ENCODE measurements around the gene RALB. TPM values are rescaled to one million over a fixed set of nuclear protein-coding genes. Genes with fewer than 3 reads are reported as not detected.
A peak's percentile ranks its signal among the peaks of the same experiment; 100 is the strongest.

Gene RALB
- polyA plus RNA-seq, 1 of the 3 experiments (the other 2 are of a cell fraction), result 37.2 TPM

DNA sequence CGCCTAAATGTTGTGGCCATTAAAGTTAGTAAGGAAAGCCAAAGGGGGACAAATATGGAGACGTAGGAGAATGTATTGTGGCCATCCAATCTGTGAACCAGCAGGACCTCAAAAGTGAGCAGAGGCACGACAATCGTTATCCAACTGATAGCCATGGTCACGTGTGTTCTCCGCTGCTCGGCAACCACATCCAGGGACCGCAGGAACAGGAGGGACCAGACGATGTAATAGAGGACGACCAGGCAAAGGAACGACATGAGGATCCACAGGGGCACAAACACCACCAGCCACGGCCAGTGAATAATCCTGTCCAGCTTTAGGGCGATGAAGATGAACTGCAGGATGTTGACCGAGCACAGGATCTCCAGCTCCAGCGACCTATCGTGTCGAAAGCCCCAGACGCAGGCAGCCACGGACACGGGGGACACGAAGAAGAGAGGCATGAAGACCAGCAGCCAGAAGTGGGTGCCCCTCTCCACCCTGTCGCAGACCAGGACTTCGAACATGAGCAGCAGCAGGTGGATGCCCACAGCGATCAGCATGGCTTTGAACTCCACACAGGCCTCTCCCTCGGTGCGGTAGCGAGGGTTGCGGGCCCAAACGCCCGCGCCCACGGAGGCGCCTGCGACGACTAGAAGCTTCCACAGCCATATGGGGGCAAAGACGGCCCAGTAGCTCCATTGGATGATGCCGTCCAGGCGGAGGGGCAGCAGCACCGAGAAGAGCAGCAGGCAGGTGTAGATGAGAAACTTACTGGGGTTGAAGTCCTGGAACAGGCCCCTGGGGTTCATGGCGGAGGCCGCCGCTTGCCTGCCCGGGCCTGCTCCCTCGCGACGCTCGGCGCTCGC is 30.2 kb upstream of the RALB start (continued):
- TF ChIP-seq, protein P1, sequence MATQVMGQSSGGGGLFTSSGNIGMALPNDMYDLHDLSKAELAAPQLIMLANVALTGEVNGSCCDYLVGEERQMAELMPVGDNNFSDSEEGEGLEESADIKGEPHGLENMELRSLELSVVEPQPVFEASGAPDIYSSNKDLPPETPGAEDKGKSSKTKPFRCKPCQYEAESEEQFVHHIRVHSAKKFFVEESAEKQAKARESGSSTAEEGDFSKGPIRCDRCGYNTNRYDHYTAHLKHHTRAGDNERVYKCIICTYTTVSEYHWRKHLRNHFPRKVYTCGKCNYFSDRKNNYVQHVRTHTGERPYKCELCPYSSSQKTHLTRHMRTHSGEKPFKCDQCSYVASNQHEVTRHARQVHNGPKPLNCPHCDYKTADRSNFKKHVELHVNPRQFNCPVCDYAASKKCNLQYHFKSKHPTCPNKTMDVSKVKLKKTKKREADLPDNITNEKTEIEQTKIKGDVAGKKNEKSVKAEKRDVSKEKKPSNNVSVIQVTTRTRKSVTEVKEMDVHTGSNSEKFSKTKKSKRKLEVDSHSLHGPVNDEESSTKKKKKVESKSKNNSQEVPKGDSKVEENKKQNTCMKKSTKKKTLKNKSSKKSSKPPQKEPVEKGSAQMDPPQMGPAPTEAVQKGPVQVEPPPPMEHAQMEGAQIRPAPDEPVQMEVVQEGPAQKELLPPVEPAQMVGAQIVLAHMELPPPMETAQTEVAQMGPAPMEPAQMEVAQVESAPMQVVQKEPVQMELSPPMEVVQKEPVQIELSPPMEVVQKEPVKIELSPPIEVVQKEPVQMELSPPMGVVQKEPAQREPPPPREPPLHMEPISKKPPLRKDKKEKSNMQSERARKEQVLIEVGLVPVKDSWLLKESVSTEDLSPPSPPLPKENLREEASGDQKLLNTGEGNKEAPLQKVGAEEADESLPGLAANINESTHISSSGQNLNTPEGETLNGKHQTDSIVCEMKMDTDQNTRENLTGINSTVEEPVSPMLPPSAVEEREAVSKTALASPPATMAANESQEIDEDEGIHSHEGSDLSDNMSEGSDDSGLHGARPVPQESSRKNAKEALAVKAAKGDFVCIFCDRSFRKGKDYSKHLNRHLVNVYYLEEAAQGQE (IDR thresholded peaks at IDR 0.05; ENCODE audit: low read depth, low read length), result no peak
- TF ChIP-seq RXRA (IDR thresholded peaks at IDR 0.05; ENCODE audit: borderline replicate concordance, low read depth) (no peak), YY1 (IDR thresholded peaks at IDR 0.05; ENCODE audit: low read depth) (no peak), TAF1 (IDR thresholded peaks at IDR 0.05; ENCODE audit: borderline replicate concordance, low read depth, low read length) (no peak)

DNA sequence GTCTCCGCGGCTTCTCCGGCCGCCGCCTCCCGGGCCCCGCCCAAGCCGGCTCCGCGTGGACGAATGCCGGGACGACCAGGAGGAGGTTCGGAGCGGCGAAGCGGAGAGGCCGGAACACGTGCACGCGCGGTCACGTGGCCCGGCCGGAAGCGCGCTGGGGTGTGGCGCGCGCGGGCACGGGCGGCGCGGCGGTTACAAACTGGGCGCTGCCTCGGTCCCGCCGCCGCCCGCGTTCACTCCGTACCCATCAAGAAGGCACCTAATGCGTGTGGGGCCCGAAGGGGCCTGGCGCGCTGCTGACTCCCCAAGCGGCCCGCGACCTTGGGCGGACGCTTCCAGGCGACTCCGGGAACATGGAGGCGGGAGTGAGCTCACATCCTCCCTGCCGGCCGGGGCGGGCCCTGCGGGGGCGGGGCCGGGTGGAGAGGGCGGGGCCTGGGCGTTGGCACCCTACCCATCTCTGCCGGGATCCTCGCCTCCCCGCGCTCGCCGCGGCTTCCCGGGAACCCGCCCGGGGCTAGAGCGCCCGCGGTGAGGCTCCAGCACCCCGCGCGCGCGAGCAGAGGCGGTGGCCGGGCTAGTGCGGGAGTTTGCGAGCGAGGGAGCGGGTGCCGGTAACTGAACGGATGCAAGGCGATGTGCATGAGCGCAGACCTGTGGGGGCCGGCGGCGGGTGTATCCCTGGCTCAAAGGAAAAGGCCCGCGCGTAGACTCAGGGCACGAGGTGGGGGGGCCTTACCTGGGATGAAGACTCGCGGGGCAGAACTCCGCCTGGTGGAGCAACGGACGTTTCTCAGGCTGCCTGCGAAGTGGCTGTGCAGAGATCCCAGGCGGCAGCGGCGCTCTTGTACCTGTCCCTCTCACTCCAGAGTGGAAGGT is 29.4 kb upstream of the RALB start, which contains the start of gene TMEM185B:
Gene TMEM185B, minus strand, starts transcription at position 367 of the 879 bp plus-strand sequence. CDS start 424 bp downstream, outside the sequence.
- no peaks in the 10 kb centered on the region for H3K9me2 ChIP-seq
- peak within 1 kb of the TSS; percentile 68 to 84 for H3K27ac ChIP-seq (ENCODE audit: low read depth in 2 of 2, low read length in 1 of 2)
- H3K4me1 ChIP-seq (ENCODE audit: control insufficient read depth in 1 of 2, insufficient read depth in 2 of 2, low read depth in 1 of 2, low read length in 1 of 2), result peaks cover 23 to 33% of the 10 kb centered on the region in 2 experiments; a peak in 3 of 4 replicates
- peaks cover 11 to 26% of the 10 kb centered on the region in 2 experiments for H3K36me3 ChIP-seq (replicated peaks in 1 of 2; ENCODE audit: control insufficient read depth in 1 of 2, insufficient read depth in 2 of 2, low read length in 1 of 2)
- H2AFZ ChIP-seq (ENCODE audit: low read depth), result peak within 1 kb of the TSS; percentile 91
- H3K9ac ChIP-seq, result peak within 1 kb of the TSS; percentile 82
- peak within 1 kb of the TSS; percentile 69 to 84 for H3K4me3 ChIP-seq (ENCODE audit: low read depth in 2 of 2, low read length in 1 of 2)
- H3K4me2 ChIP-seq, result peak within 1 kb of the TSS; percentile 97
- peak; percentile 100 for DNase-seq
- 0% methylated on average over 29 of the region's 108 CpGs for WGBS (ENCODE audit: low lambda C conversion rate)
- no peaks in the 10 kb centered on the region for H3K9me3 ChIP-seq
- CTCF ChIA-PET, result interaction anchor here (0.7 to 2.0 kb wide), 3 partner anchors 14 to 90 kb away, joined by 3 to 4 read pairs (median 3); no protein-coding TSS in a partner anchor
- H4K20me1 ChIP-seq (ENCODE audit: insufficient read depth), result no peaks in the 10 kb centered on the region
- no peaks in the 10 kb centered on the region for H3K27me3 ChIP-seq (ENCODE audit: insufficient read depth)
- H3F3A ChIP-seq (replicated peaks; ENCODE audit: insufficient read depth), result no peaks in the 10 kb centered on the region
- POLR2A ChIA-PET, result interaction anchor here (0.6 kb wide), 1 partner anchor 9 kb away, joined by 4 read pairs; no protein-coding TSS in a partner anchor
- peaks cover 23% of the 10 kb centered on the region for H3K79me2 ChIP-seq (ENCODE audit: insufficient read depth)
- TF ChIP-seq, protein P1 (IDR thresholded peaks at IDR 0.05; ENCODE audit: low read depth, low read length), result no peak
- peak; percentile 58; the same call in 1 of the 2 replicates for TF ChIP-seq MXI1 (IDR thresholded peaks at IDR 0.05; ENCODE audit: low read depth, low read length)
- TF ChIP-seq, protein P2, sequence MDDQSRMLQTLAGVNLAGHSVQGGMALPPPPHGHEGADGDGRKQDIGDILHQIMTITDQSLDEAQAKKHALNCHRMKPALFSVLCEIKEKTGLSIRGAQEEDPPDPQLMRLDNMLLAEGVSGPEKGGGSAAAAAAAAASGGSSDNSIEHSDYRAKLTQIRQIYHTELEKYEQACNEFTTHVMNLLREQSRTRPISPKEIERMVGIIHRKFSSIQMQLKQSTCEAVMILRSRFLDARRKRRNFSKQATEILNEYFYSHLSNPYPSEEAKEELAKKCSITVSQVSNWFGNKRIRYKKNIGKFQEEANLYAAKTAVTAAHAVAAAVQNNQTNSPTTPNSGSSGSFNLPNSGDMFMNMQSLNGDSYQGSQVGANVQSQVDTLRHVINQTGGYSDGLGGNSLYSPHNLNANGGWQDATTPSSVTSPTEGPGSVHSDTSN (IDR thresholded peaks at IDR 0.05), result no peak
- no peak for TF ChIP-seq RAD21 (IDR thresholded peaks at IDR 0.05; ENCODE audit: low read length)
- TF ChIP-seq RCOR1 (IDR thresholded peaks at IDR 0.05; ENCODE audit: low read length), result no peak
- no peak for TF ChIP-seq CHD2 (IDR thresholded peaks at IDR 0.05; ENCODE audit: low read length, partially characterized antibody)
- TF ChIP-seq FOSL2 (IDR thresholded peaks at IDR 0.05; ENCODE audit: borderline replicate concordance, low read depth), result no peak
- TF ChIP-seq JUND (IDR thresholded peaks at IDR 0.05), result no peak
- TF ChIP-seq, protein P3, sequence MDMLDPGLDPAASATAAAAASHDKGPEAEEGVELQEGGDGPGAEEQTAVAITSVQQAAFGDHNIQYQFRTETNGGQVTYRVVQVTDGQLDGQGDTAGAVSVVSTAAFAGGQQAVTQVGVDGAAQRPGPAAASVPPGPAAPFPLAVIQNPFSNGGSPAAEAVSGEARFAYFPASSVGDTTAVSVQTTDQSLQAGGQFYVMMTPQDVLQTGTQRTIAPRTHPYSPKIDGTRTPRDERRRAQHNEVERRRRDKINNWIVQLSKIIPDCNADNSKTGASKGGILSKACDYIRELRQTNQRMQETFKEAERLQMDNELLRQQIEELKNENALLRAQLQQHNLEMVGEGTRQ (IDR thresholded peaks at IDR 0.05; ENCODE audit: borderline replicate concordance, low read depth, low read length), result peak; percentile 70
- TF ChIP-seq MEF2A (IDR thresholded peaks at IDR 0.05; ENCODE audit: borderline replicate concordance, low read depth), result no peak
- TF ChIP-seq GABPA (IDR thresholded peaks at IDR 0.05; ENCODE audit: low read depth), result peak; percentile 49
- TF ChIP-seq, protein P4, sequence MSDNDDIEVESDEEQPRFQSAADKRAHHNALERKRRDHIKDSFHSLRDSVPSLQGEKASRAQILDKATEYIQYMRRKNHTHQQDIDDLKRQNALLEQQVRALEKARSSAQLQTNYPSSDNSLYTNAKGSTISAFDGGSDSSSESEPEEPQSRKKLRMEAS (IDR thresholded peaks at IDR 0.05; ENCODE audit: low read depth), result peak; percentile 95

Measured in SK-N-SH (cell line).